Activated B cell treated with CpG ODN at 0.5 μM for 24 hours (primary cell): ENCODE results near the gene MAPK12. TPM values are rescaled to one million over a fixed set of nuclear protein-coding genes. Genes with fewer than 3 reads are reported as not detected.

Experiments
- ATAC-seq: fragments of 200-7000 bp; cut with Tn5 transposase; one replicate; pipeline ENCODE4 v1.10.0; 2021; ENCODE audit warnings: low read depth, mild to moderate bottlenecking, moderate library complexity
- CTCF ChIA-PET: fragments of 350-600 bp; sonication (Branson Sonifier 250); formaldehyde crosslinking; loops from one replicate; lab custom pipeline; 2021; ENCODE audit warnings: antibody characterized with exemption; lab: Charles Lee
- POLR2A ChIA-PET: fragments of 350-600 bp; sonication (Branson Sonifier 250); formaldehyde crosslinking; loops from one replicate; lab custom pipeline; 2021; ENCODE audit warnings: antibody characterized with exemption; lab: Charles Lee
- DNase-seq: peaks from one replicate; pipeline ENCODE4 v3.0.0; 2022
- H3K27ac Mint-ChIP-seq: one replicate; pipeline ENCODE4 v1.8.0; 2020; ENCODE audit warnings: mixed read lengths
- H3K27me3 Mint-ChIP-seq: one replicate; pipeline ENCODE4 v1.8.0; 2021; ENCODE audit warnings: mixed read lengths
- H3K36me3 Mint-ChIP-seq: one replicate; pipeline ENCODE4 v1.8.0; 2021; ENCODE audit warnings: low read depth, mixed read lengths
- H3K4me1 Mint-ChIP-seq: one replicate; pipeline ENCODE4 v1.8.0; 2021; ENCODE audit warnings: mixed read lengths
- H3K4me3 Mint-ChIP-seq: one replicate; pipeline ENCODE4 v1.8.0; 2020; ENCODE audit warnings: mild to moderate bottlenecking, mixed read lengths
- H3K9me3 Mint-ChIP-seq: one replicate; pipeline ENCODE4 v1.8.0; 2020; ENCODE audit warnings: mixed read lengths
- intact Hi-C: fragments of 100-400 bp; cut with micrococcal nuclease; formaldehyde crosslinking; loops from one replicate; pipeline ENCODE4 v1.15.1; 2024
- total RNA-seq: library from RNA; stranded (reverse); gene quantifications from 2 replicates; pipeline ENCODE4 v1.2.3, GENCODE V29; 2022
- TF ChIP-seq, protein P1 (sequence below): fragments of 200-600 bp; IDR thresholded peaks from one replicate; pipeline ENCODE4 v1.8.0; 2022; ENCODE audit warnings: antibody characterized with exemption, mild to moderate bottlenecking

MAPK12 gene
- total RNA-seq, 1 donor from 2014 or later: 4.4 TPM

DNA sequence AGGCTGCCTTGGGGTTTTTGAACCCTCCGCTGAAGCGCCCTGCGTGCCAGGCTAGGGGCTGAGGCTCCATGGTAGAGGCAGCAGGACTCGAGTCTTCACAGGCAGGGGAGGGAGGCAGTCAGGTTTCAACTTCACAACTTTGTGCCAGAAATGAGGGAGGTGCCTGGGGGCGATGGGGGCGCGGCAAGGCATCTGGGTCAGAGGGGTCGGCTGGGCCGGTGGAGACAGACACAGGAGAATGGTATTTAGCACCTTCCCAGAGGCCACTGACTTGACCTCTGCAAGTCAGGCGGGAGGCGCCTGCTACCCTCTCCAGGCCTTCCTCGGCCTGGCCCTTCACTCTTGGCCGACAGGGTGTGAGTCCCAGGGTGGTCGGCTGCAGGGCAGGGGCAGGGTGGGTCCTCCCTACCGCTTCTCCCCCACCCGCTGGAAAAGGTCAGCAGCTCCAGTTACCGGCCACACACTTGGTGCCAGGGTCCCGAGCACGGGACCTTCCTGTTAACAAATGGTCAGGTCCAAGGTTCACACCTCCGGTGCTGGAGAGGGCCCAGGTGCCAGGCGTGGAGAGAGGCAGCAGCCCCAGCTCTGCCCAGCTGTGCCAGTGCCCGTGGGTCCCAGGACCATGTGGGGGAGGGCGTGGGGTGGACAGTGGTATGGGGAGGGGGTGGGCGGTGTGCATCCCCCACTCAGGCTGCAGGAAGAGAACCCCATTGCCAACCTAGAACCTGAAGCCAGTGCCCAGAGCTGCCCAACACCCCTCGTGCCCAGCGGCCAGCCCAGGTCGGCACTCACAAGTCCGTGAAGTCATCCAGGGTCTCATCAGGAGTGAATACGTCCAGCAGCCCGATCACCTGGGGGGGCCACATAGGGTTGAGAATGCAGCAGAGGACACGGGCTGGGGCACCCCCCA lies 3.8 kb downstream of the MAPK12 start:
- H3K4me1 Mint-ChIP-seq: peaks cover 9% of the 10 kb centered on the region
- no peak overlapping the region for H3K27ac Mint-ChIP-seq
- H3K27me3 Mint-ChIP-seq: peaks cover 11% of the 10 kb centered on the region
- TF ChIP-seq, protein P1, sequence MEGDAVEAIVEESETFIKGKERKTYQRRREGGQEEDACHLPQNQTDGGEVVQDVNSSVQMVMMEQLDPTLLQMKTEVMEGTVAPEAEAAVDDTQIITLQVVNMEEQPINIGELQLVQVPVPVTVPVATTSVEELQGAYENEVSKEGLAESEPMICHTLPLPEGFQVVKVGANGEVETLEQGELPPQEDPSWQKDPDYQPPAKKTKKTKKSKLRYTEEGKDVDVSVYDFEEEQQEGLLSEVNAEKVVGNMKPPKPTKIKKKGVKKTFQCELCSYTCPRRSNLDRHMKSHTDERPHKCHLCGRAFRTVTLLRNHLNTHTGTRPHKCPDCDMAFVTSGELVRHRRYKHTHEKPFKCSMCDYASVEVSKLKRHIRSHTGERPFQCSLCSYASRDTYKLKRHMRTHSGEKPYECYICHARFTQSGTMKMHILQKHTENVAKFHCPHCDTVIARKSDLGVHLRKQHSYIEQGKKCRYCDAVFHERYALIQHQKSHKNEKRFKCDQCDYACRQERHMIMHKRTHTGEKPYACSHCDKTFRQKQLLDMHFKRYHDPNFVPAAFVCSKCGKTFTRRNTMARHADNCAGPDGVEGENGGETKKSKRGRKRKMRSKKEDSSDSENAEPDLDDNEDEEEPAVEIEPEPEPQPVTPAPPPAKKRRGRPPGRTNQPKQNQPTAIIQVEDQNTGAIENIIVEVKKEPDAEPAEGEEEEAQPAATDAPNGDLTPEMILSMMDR: no peak
- POLR2A ChIA-PET: no interaction called here
- no peak overlapping the region for H3K4me3 Mint-ChIP-seq
- DNase-seq (no peak), ATAC-seq (no peak)
- intact Hi-C loops: no loop called here
- no peaks in the 10 kb centered on the region for H3K36me3 Mint-ChIP-seq
- H3K9me3 Mint-ChIP-seq: no peaks in the 10 kb centered on the region
- CTCF ChIA-PET: no interaction called here

DNA sequence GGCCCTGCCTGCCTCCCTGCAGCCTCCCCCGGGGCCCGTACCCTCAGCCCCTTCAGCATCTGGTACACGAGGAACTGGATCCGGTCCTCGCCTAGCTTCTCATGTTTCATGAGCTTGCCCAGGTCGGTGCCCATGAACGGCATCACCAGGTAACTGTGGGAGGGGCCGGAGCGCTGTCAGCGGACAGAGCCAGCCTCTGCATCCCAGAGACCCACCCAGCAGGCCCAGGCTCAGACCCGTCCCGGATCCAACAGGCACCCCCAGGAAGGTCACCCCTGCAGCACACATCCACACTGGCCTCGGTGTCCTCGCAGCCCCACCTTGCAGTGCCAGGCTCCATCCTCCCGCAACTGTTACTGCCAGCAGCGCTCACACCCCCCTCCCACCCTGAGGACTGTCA lies 4.4 kb downstream of the MAPK12 start:
- no peaks in the 10 kb centered on the region for H3K36me3 Mint-ChIP-seq
- H3K27ac Mint-ChIP-seq: no peak overlapping the region
- peaks cover 6% of the 10 kb centered on the region for H3K27me3 Mint-ChIP-seq
- ChIA-PET CTCF (no interaction called here), POLR2A (no interaction called here)
- no peak overlapping the region for H3K4me3 Mint-ChIP-seq
- peaks cover 2% of the 10 kb centered on the region for H3K4me1 Mint-ChIP-seq
- no peak for ATAC-seq
- intact Hi-C loops: no loop called here
- TF ChIP-seq, protein P1: no peak
- no peaks in the 10 kb centered on the region for H3K9me3 Mint-ChIP-seq
- no peak for DNase-seq

- Mint-ChIP-seq H3K9me3 (no peaks in the 10 kb centered on the region), H3K27me3 (peaks cover 4% of the 10 kb centered on the region), H3K4me1 (no peaks in the 10 kb centered on the region), H3K4me3 (no peak overlapping the region), H3K27ac (no peak overlapping the region), H3K36me3 (no peaks in the 10 kb centered on the region)
- ChIA-PET CTCF (interaction anchor here (0.6 kb wide), 1 partner anchor 241 kb away, joined by 3 read pairs; no protein-coding TSS in a partner anchor), POLR2A (no interaction called here)
- ATAC-seq: no peak
- intact Hi-C loops: no loop called here
- no peak for DNase-seq
- TF ChIP-seq, protein P1: no peak
Measured at GRCh38 chr22:50256258-50256862, 5.1 kb downstream of the MAPK12 start.

DNA sequence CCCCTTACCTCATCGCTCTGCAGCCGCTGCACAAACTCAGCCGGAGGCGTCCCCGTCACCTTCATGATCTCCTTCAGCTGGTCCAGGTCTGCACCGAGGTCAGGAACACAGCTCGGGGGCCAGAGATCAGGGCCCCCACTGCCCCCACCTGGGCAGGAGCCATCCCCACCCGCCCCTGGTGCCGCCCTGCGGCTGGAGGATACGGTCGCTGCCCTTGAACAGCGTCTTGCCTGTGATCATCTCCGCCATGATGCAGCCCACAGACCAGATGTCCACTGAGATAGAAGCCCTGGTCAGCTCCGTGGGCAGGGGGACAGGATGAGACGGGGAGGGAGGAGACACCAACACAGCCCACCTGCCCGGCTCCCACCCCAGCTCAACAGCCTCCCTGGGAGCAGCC lies 5.9 kb downstream of the MAPK12 start:
- intact Hi-C loops: no loop called here
- peaks cover 1% of the 10 kb centered on the region for H3K36me3 Mint-ChIP-seq
- ATAC-seq: no peak
- no peak overlapping the region for H3K27ac Mint-ChIP-seq
- no peak overlapping the region for H3K4me3 Mint-ChIP-seq
- CTCF ChIA-PET: interaction anchor here (0.6 kb wide), 1 partner anchor 241 kb away, joined by 3 read pairs; no protein-coding TSS in a partner anchor
- H3K27me3 Mint-ChIP-seq: peaks cover 4% of the 10 kb centered on the region
- no peak for DNase-seq
- TF ChIP-seq, protein P1: no peak
- peaks cover 2% of the 10 kb centered on the region for H3K4me1 Mint-ChIP-seq
- POLR2A ChIA-PET: interaction anchor here (0.6 kb wide), 1 partner anchor 270 kb away, joined by 4 read pairs; the partner anchor contains the start of gene SCO2
- no peaks in the 10 kb centered on the region for H3K9me3 Mint-ChIP-seq

- H3K9me3 Mint-ChIP-seq: no peaks in the 10 kb centered on the region
- TF ChIP-seq, protein P1: no peak
- POLR2A ChIA-PET: interaction anchor here (0.6 kb wide), 1 partner anchor 271 kb away, joined by 4 read pairs; the partner anchor contains the start of gene SCO2
- H3K27ac Mint-ChIP-seq: no peak overlapping the region
- peaks cover 1% of the 10 kb centered on the region for H3K36me3 Mint-ChIP-seq
- intact Hi-C loops: no loop called here
- no peak for ATAC-seq
- no peak for DNase-seq
- CTCF ChIA-PET: no interaction called here
- H3K4me1 Mint-ChIP-seq: peaks cover 6% of the 10 kb centered on the region
- peaks cover 4% of the 10 kb centered on the region for H3K27me3 Mint-ChIP-seq
- no peak overlapping the region for H3K4me3 Mint-ChIP-seq
Measured at GRCh38 chr22:50255099-50255498, 6.4 kb downstream of the MAPK12 start.
